GM19099 (cell line): ENCODE results near the gene SLC27A5.

Source experiments
- POLR2A ChIP-seq: IDR thresholded peaks from 3 replicates; pipeline ENCODE4 v1.6.1; 2011; ENCODE audit warnings: low read depth; ENCODE audit not compliant: insufficient read length; ENCODE audit errors: extremely low read depth

The SLC27A5 gene

DNA sequence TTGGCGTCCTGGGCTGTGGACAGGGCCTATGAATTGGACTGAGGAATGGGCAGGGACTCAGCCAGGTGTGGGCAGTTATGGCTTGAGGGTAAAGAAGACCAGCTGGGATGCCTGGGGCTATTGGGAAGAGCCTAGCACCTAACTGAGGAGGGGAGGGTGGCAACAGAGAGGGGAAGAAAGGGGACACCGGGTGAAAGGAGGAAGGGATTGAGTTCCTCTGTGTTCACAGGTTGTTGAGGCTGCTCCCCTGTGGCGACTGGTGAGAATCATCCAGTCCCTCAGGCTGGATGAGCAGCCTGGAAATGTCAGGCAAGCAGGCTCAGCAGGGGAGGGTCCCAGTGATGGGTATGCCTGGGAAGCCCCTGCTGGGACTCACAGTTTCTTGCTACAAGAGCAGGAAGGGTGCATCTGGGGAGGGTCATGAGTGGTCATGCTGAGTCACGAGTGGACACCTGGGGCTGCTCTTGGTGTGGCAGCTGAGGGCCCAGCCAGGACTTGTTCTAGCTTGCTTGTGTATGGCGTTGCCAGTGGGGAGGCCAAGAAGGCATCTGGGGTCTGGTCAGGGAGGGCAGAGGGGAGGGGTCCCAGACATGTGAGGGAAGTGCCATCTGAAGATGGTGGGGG, 43.5 kb downstream of the SLC27A5 start:
- no peak for TF ChIP-seq POLR2A

DNA sequence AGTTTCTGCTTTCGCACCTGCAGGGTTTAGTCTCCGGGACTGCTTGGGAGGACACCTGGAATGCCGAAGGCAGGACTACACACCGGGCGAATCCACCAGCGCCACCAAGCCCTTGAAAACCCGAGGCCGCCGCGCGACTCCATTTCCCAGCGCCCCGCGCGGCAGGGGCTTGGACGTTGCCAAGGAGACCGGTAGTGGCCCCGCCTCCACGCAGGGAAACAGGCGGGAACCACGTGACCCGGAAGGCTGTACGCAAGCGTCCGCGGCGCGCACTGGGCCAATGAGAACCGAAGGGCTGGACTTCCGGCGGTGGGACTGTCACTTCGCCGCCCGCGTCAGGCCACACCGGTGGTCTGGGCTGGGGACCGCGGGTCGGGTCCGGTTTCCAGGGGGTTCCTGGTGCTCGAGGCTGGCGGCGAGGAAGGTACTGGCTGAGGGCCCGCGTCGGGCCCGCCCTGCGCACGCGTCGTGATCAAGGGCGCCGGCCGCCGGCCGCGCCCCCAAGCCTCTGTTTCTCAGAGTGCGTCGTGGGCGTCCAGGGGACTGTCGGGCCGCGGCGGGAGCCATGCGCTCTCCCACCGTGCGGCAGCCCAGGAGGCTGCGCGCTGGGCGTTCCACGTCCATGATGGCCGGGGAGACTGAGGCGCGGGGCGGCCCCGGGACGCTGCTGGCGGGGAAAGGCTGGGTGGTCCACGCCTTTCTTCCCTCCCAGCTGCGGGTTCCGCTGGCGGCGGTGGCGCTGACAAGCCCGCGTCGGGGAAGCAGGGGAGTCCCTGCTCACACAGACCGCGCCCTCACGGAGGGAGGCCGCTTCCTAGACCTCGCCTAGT, 44.8 kb downstream of the SLC27A5 start, which contains the start of gene ZNF324:
ZNF324 (plus strand) TSS at position 321 of the 830 bp plus-strand sequence. CDS start 2,106 bp downstream, outside the sequence.
- TF ChIP-seq POLR2A, result peak; percentile 73

DNA sequence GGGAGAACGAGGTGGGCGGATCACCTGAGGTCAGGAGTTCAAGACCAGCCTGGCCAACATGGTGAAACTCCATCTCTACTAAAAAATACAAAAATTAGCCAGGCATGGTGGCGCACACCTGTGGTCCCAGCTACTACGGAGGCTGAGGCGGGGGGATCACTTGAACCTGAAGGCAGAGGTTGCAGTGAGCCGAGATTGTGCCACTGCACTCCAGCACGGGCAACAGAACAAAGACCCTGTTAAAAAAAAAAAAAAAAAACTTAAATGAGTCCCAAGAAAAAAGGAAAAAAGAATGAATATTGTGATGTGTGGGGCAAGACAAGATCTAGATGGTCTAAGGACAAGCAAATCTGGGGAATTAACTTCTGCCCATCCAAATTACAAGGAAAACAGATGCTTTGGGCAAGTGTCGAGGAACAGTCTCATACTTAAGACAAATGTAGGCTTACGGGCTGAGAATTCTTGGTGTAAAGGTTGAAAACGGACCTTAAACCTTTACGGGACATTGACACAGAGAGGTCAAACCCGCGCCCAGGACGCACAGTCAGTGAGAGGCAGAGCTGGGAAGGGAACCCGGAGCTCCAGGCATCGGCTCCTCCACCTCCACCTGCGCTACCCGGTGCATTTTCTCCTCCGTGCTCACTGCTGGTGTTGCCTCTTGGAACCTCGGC, 45.6 kb downstream of the SLC27A5 start:
- no peak for TF ChIP-seq POLR2A

DNA sequence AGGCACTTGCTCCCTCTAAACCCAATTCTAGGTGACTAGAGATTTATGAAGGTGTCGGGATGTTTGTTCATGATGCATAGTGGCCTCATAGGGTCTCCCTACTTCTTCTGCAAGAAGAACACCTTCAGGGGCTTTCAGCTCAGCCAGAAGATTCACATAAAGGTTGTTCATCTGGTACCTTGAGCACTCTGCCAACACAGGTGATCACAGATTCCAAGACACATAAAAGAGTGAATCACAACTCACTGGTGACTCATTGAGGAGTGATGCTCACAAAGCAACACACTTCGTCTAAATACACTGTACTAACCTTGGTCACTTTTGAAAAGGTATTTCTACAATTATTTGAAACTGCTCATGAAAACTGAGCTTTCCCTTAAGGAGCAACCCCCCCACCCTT, 51.8 kb downstream of the SLC27A5 start:
- TF ChIP-seq POLR2A, result no peak

- TF ChIP-seq POLR2A, result no peak
Observed at GRCh38 chr19:58456111-58456510, 55.7 kb downstream of the SLC27A5 start.

DNA sequence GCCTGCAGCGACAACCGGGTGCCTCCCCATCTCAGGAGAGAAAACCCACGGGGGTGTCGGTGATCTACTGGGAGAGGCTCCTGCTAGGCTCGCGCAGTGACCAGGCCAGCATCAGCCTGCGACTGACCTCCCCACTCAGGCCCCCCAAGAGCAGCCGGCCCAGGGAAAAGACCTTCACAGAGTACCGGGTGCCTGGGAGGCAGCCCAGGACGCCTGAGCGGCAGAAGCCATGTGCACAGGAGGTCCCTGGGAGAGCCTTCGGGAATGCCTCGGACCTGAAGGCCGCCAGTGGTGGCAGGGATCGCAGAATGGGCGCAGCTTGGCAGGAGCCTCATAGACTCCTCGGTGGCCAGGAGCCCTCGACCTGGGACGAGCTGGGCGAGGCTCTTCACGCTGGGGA, 56.5 kb downstream of the SLC27A5 start:
- no peak for TF ChIP-seq POLR2A

- TF ChIP-seq POLR2A, result no peak
Observed at GRCh38 chr19:58453743-58454142, 58.0 kb downstream of the SLC27A5 start.

GRCh38 chr19:58451358-58452101, 60.3 kb downstream of the SLC27A5 start, which contains the start of gene ZNF324B:
Gene ZNF324B, plus strand, starts transcription at chr19:58451622. Its CDS starts 2,080 bp downstream, at chr19:58453702.
- peak; percentile 74 for TF ChIP-seq POLR2A

GRCh38 chr19:58450856-58451357, 60.9 kb downstream of the SLC27A5 start:
- TF ChIP-seq POLR2A, result no peak
